Esophagus (tissue), 2 donors: Measurements from ENCODE around the gene OR5AU1. TPM values are rescaled to one million over a fixed set of nuclear protein-coding genes. Genes with fewer than 3 reads are reported as not detected.

Source experiments
- H3K27ac ChIP-seq, 2 donors: one replicate each; pipeline ENCODE4 v1.5.1; 2013; ENCODE audit warnings: low read depth in 2 of 2, mild to moderate bottlenecking in 2 of 2, inconsistent platforms in 1 of 2, low read length in 1 of 2, moderate library complexity in 1 of 2
- H3K27me3 ChIP-seq, 2 donors: one replicate each; pipeline ENCODE4 v1.6.1; 2013; ENCODE audit warnings: low read length in 2 of 2, control low read depth in 1 of 2, mild to moderate bottlenecking in 1 of 2; ENCODE audit not compliant: insufficient read depth in 2 of 2, control insufficient read depth in 1 of 2
- H3K36me3 ChIP-seq, 2 donors: one replicate each; pipeline ENCODE4 v1.6.1; 2013; ENCODE audit warnings: low read length in 1 of 2; ENCODE audit not compliant: control insufficient read depth in 2 of 2, insufficient read depth in 2 of 2
- H3K4me1 ChIP-seq, 2 donors: one replicate each; pipeline ENCODE4 v1.6.1; 2013; ENCODE audit warnings: low read length in 1 of 2; ENCODE audit not compliant: control insufficient read depth in 2 of 2, insufficient read depth in 2 of 2
- H3K4me3 ChIP-seq, 2 donors: one replicate each; pipeline ENCODE4 v1.5.1; 2013; ENCODE audit warnings: low read length in 2 of 2, mild to moderate bottlenecking in 2 of 2, low read depth in 1 of 2, moderate library complexity in 1 of 2
- H3K9me3 ChIP-seq, 2 donors: one replicate each; pipeline ENCODE4 v1.6.1; 2013; ENCODE audit warnings: mild to moderate bottlenecking in 2 of 2, low read depth in 1 of 2, low read length in 1 of 2, moderate library complexity in 1 of 2; ENCODE audit not compliant: control insufficient read depth in 2 of 2, insufficient read depth in 1 of 2
- WGBS, 2 donors: extraction: QIAGEN DNeasy Blood & Tissue Kit; methylation state at CpG; one replicate each; pipeline ENCODE4 v1.1.7; 2013; 5-methylcytosine and 5-hydroxymethylcytosine counted together
- polyA plus RNA-seq, 2 donors: library from polyadenylated mRNA; stranded (reverse); fragments of 200-250 nt; gene quantifications; one replicate each; pipeline ENCODE4 v1.2.3, GENCODE V29; 2013
- donor health status: healthy with polysubstance abuse.
- donor health status: Bipolar disorder and iron deficiency.

OR5AU1 gene
- polyA plus RNA-seq: not detected

- Histone ChIP-seq H3K27me3 (no peaks in the 10 kb centered on the region), H3K4me3 (no peak within 1 kb of the TSS), H3K9me3 (no peaks in the 10 kb centered on the region), H3K4me1 (no peaks in the 10 kb centered on the region), H3K27ac (no peak within 1 kb of the TSS), H3K36me3 (no peaks in the 10 kb centered on the region)
Measured at GRCh38 chr14:21155963-21156362, at the start of gene OR5AU1. Gene OR5AU1 (minus strand): TSS chr14:21156063. CDS start chr14:21155872, 191 bp downstream.

- Histone ChIP-seq H3K4me1 (no peaks in the 10 kb centered on the region), H3K36me3 (peaks cover 0 to 2% of the 10 kb centered on the region in 2 donors)
- 77 to 83% methylated on average over 4 of the region's 4 CpGs for WGBS, 2 donors
Measured at GRCh38 chr14:21205026-21205677, 49.3 kb upstream of the OR5AU1 start.

DNA sequence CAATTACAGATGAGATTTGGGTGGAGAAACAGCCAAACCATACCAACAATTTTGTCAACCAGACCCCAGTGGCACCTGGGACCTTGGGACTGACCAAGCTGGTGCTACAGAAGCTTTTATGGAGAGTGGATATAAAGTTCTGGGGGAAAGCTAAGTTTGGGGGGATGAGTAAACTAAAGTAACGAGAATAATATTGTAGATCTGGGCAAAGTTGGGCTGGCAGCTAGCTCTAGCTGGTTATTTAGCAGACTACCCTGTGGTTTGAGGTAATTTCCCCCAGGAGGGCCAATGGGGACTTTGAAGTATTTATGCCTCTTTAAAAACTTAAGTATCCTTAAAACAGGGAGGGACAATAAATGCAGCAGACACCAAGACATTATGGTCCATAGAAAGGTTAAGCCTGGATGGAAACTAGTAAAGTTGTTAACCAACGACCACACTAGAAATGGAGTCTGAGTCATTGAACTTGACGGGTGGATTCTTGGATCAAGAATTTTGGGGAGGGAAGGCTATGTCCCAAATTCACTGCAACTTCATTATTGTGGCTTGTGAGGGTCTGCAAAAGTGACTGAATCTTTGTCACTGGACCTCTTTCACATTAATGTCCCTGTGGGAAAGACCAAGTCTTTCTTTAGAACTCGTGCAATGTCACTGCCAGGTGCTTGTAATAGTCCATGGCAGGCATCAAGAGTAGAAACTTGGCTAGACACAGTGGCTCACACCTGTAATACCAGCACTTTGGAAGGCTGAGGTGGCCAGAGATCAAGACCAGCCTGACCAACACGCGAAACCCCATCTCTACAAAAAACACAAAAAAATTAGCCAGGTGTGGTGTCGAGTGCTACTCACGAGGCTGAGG lies 48.5 kb upstream of the OR5AU1 start:
- Histone ChIP-seq H3K4me1 (no peaks in the 10 kb centered on the region), H3K4me3 (no peak overlapping the region), H3K36me3 (peaks cover 0 to 2% of the 10 kb centered on the region in 2 donors), H3K9me3 (no peaks in the 10 kb centered on the region), H3K27me3 (no peaks in the 10 kb centered on the region), H3K27ac (no peak overlapping the region)
- WGBS, 2 donors: 89 to 91% methylated on average over 8 of the region's 8 CpGs

More at GRCh38 chr14:21205026-21205677, 49.3 kb upstream of the OR5AU1 start:
- H3K27me3 ChIP-seq: no peaks in the 10 kb centered on the region
- H3K4me3 ChIP-seq: no peak overlapping the region
- H3K27ac ChIP-seq: no peak overlapping the region
- H3K9me3 ChIP-seq: no peaks in the 10 kb centered on the region

- H3K36me3 ChIP-seq: peaks cover 0 to 2% of the 10 kb centered on the region in 2 donors
- H3K4me3 ChIP-seq: no peak overlapping the region
- H3K9me3 ChIP-seq: no peaks in the 10 kb centered on the region
- H3K27me3 ChIP-seq: no peaks in the 10 kb centered on the region
- WGBS, 2 donors: 77 to 79% methylated on average over 8 of the region's 8 CpGs
- H3K4me1 ChIP-seq: no peaks in the 10 kb centered on the region
- H3K27ac ChIP-seq: no peak overlapping the region
Measured at GRCh38 chr14:21203470-21204166, 47.8 kb upstream of the OR5AU1 start.

DNA sequence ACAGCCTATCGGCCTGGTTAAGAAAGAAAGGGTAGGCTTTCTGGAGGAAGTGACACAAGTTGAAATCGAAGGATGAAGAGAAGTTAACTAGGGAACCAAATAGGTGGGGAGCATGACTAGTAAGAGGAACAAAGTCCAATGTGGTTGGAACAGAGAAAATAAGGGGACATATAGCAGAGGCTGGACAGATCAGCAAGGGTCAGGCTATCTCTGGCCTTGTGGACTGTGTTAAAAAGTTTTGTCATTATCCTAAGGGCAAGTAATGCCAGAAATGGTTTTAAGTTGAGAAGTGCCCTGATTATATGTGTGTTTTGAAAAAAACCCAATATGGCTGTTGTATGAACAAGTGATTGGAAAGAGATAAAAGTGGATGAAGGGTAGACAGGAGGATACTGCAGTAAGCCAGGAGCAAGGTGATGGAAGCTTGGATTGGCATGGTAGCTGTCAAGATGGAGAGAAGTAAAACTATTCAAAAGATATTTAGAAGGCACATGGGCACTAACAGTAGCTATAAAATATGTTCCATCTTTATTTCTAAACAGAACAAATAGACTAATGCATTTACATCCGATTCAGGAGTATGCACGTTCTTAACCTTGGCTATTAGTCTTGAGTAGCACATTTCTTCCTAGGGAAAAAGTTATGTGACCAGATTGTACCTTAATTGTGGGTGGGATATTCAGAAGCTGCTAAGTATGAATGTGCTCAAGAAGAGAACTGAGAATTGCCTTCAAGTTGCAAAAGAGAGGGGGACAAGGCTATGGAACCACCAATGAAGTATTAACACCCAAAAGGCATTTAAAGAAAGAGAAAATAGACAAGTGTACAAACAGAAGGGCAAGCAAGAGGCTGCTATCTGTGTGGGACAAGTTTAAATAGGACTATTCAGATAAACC lies 46.8 kb upstream of the OR5AU1 start:
- Histone ChIP-seq H3K4me1 (no peaks in the 10 kb centered on the region), H3K27ac (no peak overlapping the region), H3K27me3 (no peaks in the 10 kb centered on the region), H3K4me3 (no peak overlapping the region), H3K9me3 (no peaks in the 10 kb centered on the region), H3K36me3 (peaks cover 0 to 2% of the 10 kb centered on the region in 2 donors)
- 87 to 93% methylated on average over 4 of the region's 4 CpGs for WGBS, 2 donors

GRCh38 chr14:21201732-21202462 lies 46.0 kb upstream of the OR5AU1 start:
- H3K4me1 ChIP-seq: no peaks in the 10 kb centered on the region
- 72% methylated on average over 12 of the region's 12 CpGs for WGBS, 2 donors
- no peak overlapping the region for H3K27ac ChIP-seq
- no peaks in the 10 kb centered on the region for H3K27me3 ChIP-seq
- no peaks in the 10 kb centered on the region for H3K9me3 ChIP-seq
- no peak overlapping the region for H3K4me3 ChIP-seq
- peaks cover 0 to 2% of the 10 kb centered on the region in 2 donors for H3K36me3 ChIP-seq

DNA sequence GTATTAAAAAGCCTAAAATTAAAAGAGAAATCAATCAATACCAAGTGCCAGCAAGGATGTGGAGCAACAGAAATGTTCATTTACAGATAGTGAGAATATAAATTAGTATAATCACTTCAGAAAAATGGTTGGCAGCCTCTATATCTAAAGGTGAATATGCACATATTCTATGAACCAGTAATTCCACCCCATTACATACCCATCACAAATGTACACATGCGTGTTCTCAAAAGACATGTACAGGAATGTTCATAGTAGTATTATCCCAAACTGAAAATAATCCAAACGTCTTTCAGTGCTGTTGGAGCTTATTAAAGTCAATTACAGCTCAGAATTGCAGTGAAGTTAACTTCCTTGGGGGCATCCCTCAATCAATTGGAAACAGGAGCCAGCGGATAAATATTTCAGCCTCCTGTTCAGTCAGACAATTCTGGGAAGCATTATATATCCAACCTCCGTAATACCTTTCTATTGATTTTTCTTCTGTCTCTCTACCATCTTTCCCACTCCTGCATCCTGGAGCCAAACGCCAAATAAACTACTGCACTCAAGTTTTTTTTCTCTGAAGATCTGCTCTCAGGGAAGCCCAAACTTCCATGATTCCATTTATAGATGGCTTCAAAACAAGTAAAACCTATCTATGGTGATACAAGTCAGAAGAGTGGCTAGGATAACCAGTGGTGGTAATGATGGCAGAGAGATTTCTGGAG lies 45.0 kb upstream of the OR5AU1 start:
- Histone ChIP-seq H3K27me3 (no peaks in the 10 kb centered on the region), H3K9me3 (no peaks in the 10 kb centered on the region), H3K27ac (no peak overlapping the region), H3K4me3 (no peak overlapping the region), H3K4me1 (no peaks in the 10 kb centered on the region), H3K36me3 (peaks cover 0 to 2% of the 10 kb centered on the region in 2 donors)
- 71 to 78% methylated on average over 5 of the region's 5 CpGs for WGBS, 2 donors
